HCT116 (cell line): ENCODE results near the gene ARHGAP18. TPM values are rescaled to one million over a fixed set of nuclear protein-coding genes. Genes with fewer than 3 reads are reported as not detected.
A peak's percentile ranks its signal among the peaks of the same experiment; 100 is the strongest.

Experiments used
- ATAC-seq: fragments of 200-7000 bp; cut with Tn5 transposase; 2 replicates; pipeline ENCODE4 v1.9.1; 2020; ENCODE audit warnings: mild to moderate bottlenecking, moderate library complexity
- BruUV-seq: library from RNA; stranded (reverse); fragments of 400-500 nt; replicated peaks from 2 replicates; lab custom pipeline; 2021; lab: Mats Ljungman, UMichigan
- CTCF ChIA-PET: fragments of 300-600 bp; sonication (Branson Sonifier 250); formaldehyde crosslinking; loops from one replicate; lab custom pipeline; 2021; ENCODE audit warnings: antibody characterized with exemption; lab: Charles Lee
- POLR2A ChIA-PET: fragments of 300-600, 350-600 bp; sonication (Branson Sonifier 250); formaldehyde crosslinking; loops from one replicate; lab custom pipeline; 2021; ENCODE audit warnings: antibody characterized with exemption; lab: Charles Lee
- RAD21 ChIA-PET, 2 experiments: fragments of 300-600 bp; sonication (Branson Sonifier 250); formaldehyde crosslinking; loops; one replicate each; lab custom pipeline; 2023; ENCODE audit warnings: low total read pairs in 2 of 2; ENCODE audit not compliant: uncharacterized antibody in 2 of 2, unreplicated experiment in 2 of 2, low non-redundant PET in 1 of 2; lab: Charles Lee
- DNase-seq: peaks from one replicate; pipeline ENCODE4 v3.0.0-alpha.2; 2010; ENCODE audit warnings: low read depth, low spot score
- H2AFZ ChIP-seq: fragments of 200-600 bp; shearing (Covaris generic), sonication (generic); 2 replicates; pipeline ENCODE4 v1.6.1; 2017; ENCODE audit warnings: low read depth, mixed run types, mixed read lengths, antibody characterized with exemption, low read length; ENCODE audit not compliant: poor library complexity, severe bottlenecking
- H3K27ac ChIP-seq: 2 replicates; pipeline ENCODE4 v1.5.1; 2012; ENCODE audit warnings: low read depth, low read length
- H3K27me3 ChIP-seq: fragments of 200-600 bp; sonication (generic); 2 replicates; pipeline ENCODE4 v1.6.1; 2016; ENCODE audit warnings: mixed run types, low read length, mixed read lengths; ENCODE audit not compliant: insufficient read depth
- H3K36me3 ChIP-seq, 2 experiments: fragments of 200-500 bp in 1 of 2; fragments of 200-600 bp in 1 of 2; sonication (Bioruptor generic) in 1 of 2; sonication (generic) in 1 of 2; 2 replicates each; pipeline versions ENCODE4 v1.5.1 to v1.6.1; 2014 to 2016; ENCODE audit warnings: low read length in 2 of 2, inconsistent platforms in 1 of 2, mixed read lengths in 1 of 2, mixed run types in 1 of 2; ENCODE audit not compliant: insufficient read depth in 2 of 2, control insufficient read depth in 1 of 2
- H3K4me1 ChIP-seq, 2 experiments: fragments of 200-600 bp in 1 of 2; sonication (generic) in 1 of 2; 2 replicates each; pipeline versions ENCODE4 v1.5.1 to v1.6.1; 2012 to 2017; ENCODE audit warnings: low read length in 2 of 2, inconsistent platforms in 1 of 2, mild to moderate bottlenecking in 1 of 2, mixed read lengths in 1 of 2, mixed run types in 1 of 2, moderate library complexity in 1 of 2; ENCODE audit not compliant: insufficient read depth in 2 of 2, control insufficient read depth in 1 of 2
- H3K4me2 ChIP-seq: fragments of 200-600 bp; sonication (generic); 2 replicates; pipeline ENCODE4 v1.6.1; 2017; ENCODE audit warnings: mixed run types, low read length, mixed read lengths
- H3K4me3 ChIP-seq, 2 experiments: fragments of 200-600 bp in 1 of 2; sonication (generic) in 1 of 2; replicated peaks in 1 of 2; 2 replicates each; pipeline ENCODE4 v1.5.1; 2011 to 2016; ENCODE audit warnings: low read length in 2 of 2, control low read depth in 1 of 2, low read depth in 1 of 2, mild to moderate bottlenecking in 1 of 2, mixed read lengths in 1 of 2, mixed run types in 1 of 2
- H3K79me2 ChIP-seq: fragments of 200-600 bp; sonication (generic); 2 replicates; pipeline ENCODE4 v1.6.1; 2017; ENCODE audit warnings: mild to moderate bottlenecking, mixed run types, low read length, moderate library complexity, mixed read lengths; ENCODE audit not compliant: insufficient read depth
- H3K9ac ChIP-seq: fragments of 200-600 bp; sonication (generic); 2 replicates; pipeline ENCODE4 v1.6.1; 2016; ENCODE audit warnings: low read length, mixed read lengths
- H3K9me2 ChIP-seq: fragments of 200-600 bp; sonication (generic), shearing (Covaris generic); 2 replicates; pipeline ENCODE4 v1.6.1; 2017; ENCODE audit warnings: mixed run types, mild to moderate bottlenecking, moderate library complexity; ENCODE audit not compliant: insufficient read depth
- H3K9me3 ChIP-seq, 2 experiments: fragments of 200-500 bp in 1 of 2; fragments of 200-600 bp in 1 of 2; sonication (Bioruptor generic) in 1 of 2; sonication (generic) in 1 of 2; 2 replicates each; pipeline ENCODE4 v1.6.1; 2014 to 2017; ENCODE audit warnings: low read length in 2 of 2, mixed read lengths in 2 of 2, inconsistent platforms in 1 of 2, low read depth in 1 of 2, mild to moderate bottlenecking in 1 of 2, mixed run types in 1 of 2, moderate library complexity in 1 of 2; ENCODE audit not compliant: control insufficient read depth in 1 of 2, insufficient read depth in 1 of 2
- H4K20me1 ChIP-seq: fragments of 200-600 bp; sonication (generic), shearing (Covaris generic); 2 replicates; pipeline ENCODE4 v1.6.1; 2017; ENCODE audit warnings: mixed run types, mild to moderate bottlenecking, moderate library complexity; ENCODE audit not compliant: insufficient read depth
- ATF3 ChIP-seq: IDR thresholded peaks from 2 replicates; pipeline ENCODE4 v1.6.1; 2012
- EGR1 ChIP-seq: IDR thresholded peaks from 2 replicates; pipeline ENCODE4 v1.6.1; 2012; ENCODE audit warnings: low read depth
- EZH2 ChIP-seq: fragments of 200-600 bp; sonication (generic); IDR thresholded peaks from 2 replicates; pipeline ENCODE4 v1.6.1; 2017; ENCODE audit warnings: antibody characterized with exemption, mixed run types
- EZH2phosphoT487 ChIP-seq: fragments of 200-600 bp; IDR thresholded peaks from 2 replicates; pipeline ENCODE4 v1.6.1; 2018; ENCODE audit warnings: antibody characterized with exemption, borderline replicate concordance
- POLR2A ChIP-seq: IDR thresholded peaks from 2 replicates; pipeline ENCODE4 v1.7.0; 2011; ENCODE audit warnings: borderline replicate concordance; ENCODE audit not compliant: insufficient read depth, insufficient read length; ENCODE audit errors: extremely low read depth
- RAD21 ChIP-seq: IDR thresholded peaks from 2 replicates; pipeline ENCODE4 v1.6.1; 2012; ENCODE audit warnings: low read depth, mild to moderate bottlenecking
- YY1 ChIP-seq: IDR thresholded peaks from 2 replicates; pipeline ENCODE4 v1.6.1; 2011; ENCODE audit warnings: low read length, low read depth, moderate library complexity, mild to moderate bottlenecking; ENCODE audit not compliant: insufficient replicate concordance; ENCODE audit errors: extremely low read depth
- ZFX ChIP-seq: fragments of 450-650 bp; IDR thresholded peaks from 2 replicates; pipeline ENCODE4 v1.6.1; 2017
- intact Hi-C: fragments of 100-400 bp; cut with micrococcal nuclease; formaldehyde crosslinking; loops from 2 replicates; pipeline ENCODE4 v1.10.0; 2022
- total RNA-seq: library from RNA; stranded (reverse); gene quantifications from one replicate; pipeline ENCODE4 v1.2.1, GENCODE V29; 2021; ENCODE audit not compliant: unreplicated experiment
- TF ChIP-seq, protein P1 (sequence below): IDR thresholded peaks from 2 replicates; pipeline ENCODE4 v1.6.1; 2012
- TF ChIP-seq, protein P2 (sequence below), 3 experiments: fragments of 200-600 bp in 1 of 3; sonication (generic) in 1 of 3; IDR thresholded peaks in 2 of 3; conservative IDR thresholded peaks in 1 of 3; 2 replicates each; pipeline ENCODE4 v1.5.1; 2012 to 2017; ENCODE audit warnings: low read depth in 2 of 3, low read length in 2 of 3, antibody characterized with exemption in 1 of 3, borderline replicate concordance in 1 of 3, control low read depth in 1 of 3, mild to moderate bottlenecking in 1 of 3, mixed read lengths in 1 of 3, mixed run types in 1 of 3, moderate library complexity in 1 of 3; ENCODE audit not compliant: insufficient read depth in 1 of 3

ARHGAP18 gene
- total RNA-seq, 1 experiment from 2014 or later: 70.3 TPM

GRCh38 chr6:129707882-129708495, 2.0 kb downstream of the ARHGAP18 start:
- DNase-seq: no peak
- Histone ChIP-seq H3K27me3 (no peaks in the 10 kb centered on the region), H3K36me3 (peaks cover 0 to 7% of the 10 kb centered on the region in 2 experiments; a peak in 1 of 4 replicates), H3K9me3 (no peaks in the 10 kb centered on the region), H4K20me1 (no peaks in the 10 kb centered on the region), H3K9me2 (no peaks in the 10 kb centered on the region), H3K79me2 (peaks cover 69% of the 10 kb centered on the region), H2AFZ (no peak overlapping the region), H3K4me3 (peak overlapping the region in 1 of 2 experiments; percentile 2; a peak in 1 of 4 replicates), H3K4me2 (peak overlapping the region; percentile 92), H3K9ac (no peak overlapping the region), H3K4me1 (peaks cover 52 to 57% of the 10 kb centered on the region in 2 experiments), H3K27ac (peak overlapping the region; percentile 16)
- ChIA-PET CTCF (no interaction called here), POLR2A (no interaction called here), RAD21 (no interaction called here)
- no TSS peak for BruUV-seq
- no peak for ATAC-seq
- intact Hi-C loops: no loop called here
- TF ChIP-seq ATF3 (no peak), YY1 (no peak), ZFX (no peak), EZH2phosphoT487 (no peak), RAD21 (no peak), EGR1 (no peak), POLR2A (no peak), EZH2 (no peak)
- TF ChIP-seq, protein P1, sequence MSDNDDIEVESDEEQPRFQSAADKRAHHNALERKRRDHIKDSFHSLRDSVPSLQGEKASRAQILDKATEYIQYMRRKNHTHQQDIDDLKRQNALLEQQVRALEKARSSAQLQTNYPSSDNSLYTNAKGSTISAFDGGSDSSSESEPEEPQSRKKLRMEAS: no peak
- TF ChIP-seq, protein P2, sequence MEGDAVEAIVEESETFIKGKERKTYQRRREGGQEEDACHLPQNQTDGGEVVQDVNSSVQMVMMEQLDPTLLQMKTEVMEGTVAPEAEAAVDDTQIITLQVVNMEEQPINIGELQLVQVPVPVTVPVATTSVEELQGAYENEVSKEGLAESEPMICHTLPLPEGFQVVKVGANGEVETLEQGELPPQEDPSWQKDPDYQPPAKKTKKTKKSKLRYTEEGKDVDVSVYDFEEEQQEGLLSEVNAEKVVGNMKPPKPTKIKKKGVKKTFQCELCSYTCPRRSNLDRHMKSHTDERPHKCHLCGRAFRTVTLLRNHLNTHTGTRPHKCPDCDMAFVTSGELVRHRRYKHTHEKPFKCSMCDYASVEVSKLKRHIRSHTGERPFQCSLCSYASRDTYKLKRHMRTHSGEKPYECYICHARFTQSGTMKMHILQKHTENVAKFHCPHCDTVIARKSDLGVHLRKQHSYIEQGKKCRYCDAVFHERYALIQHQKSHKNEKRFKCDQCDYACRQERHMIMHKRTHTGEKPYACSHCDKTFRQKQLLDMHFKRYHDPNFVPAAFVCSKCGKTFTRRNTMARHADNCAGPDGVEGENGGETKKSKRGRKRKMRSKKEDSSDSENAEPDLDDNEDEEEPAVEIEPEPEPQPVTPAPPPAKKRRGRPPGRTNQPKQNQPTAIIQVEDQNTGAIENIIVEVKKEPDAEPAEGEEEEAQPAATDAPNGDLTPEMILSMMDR (IDR thresholded peaks at IDR 0.05 in 2 of 3, conservative IDR thresholded peaks at IDR 0.05 in 1 of 3; ENCODE audit: borderline replicate concordance in 1 of 3, insufficient read depth in 1 of 3, low read depth in 2 of 3, low read length in 2 of 3): no peak
